ENCODE data around the gene CCDC146.

CCDC146 gene

DNA sequence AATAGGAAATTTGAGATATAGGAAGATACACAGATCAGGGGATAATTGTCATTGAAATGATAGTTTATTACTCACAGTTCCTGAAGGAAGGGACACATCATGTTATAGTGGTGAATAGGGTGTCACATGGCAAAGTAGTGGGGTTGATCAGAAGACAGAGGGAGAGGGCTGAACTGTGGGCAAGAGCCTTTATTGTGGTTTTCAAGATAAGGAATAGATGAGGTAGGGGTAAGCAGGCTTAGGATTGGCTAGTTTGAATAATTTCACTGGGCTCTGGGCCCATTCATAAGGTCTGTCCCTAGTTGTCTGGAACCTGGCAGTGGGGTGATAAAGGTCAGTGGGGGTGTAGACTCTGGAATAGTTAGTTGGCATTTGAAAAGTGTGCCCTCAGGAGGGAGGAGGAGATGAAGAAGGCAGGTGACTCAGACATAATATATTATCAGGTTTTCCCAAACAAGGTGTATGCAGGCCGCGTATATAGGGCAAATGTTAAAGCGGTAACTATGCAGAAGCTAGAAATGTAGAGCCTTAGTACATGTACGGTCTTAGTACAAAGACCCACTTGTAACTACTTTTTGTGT, 58.7 kb downstream of the CCDC146 start:
- in situ Hi-C loops (cut with MboI; ENCODE audit: low sequenced_read_pairs, unreplicated experiment), result no loop called here
- TF ChIP-seq, protein P1, sequence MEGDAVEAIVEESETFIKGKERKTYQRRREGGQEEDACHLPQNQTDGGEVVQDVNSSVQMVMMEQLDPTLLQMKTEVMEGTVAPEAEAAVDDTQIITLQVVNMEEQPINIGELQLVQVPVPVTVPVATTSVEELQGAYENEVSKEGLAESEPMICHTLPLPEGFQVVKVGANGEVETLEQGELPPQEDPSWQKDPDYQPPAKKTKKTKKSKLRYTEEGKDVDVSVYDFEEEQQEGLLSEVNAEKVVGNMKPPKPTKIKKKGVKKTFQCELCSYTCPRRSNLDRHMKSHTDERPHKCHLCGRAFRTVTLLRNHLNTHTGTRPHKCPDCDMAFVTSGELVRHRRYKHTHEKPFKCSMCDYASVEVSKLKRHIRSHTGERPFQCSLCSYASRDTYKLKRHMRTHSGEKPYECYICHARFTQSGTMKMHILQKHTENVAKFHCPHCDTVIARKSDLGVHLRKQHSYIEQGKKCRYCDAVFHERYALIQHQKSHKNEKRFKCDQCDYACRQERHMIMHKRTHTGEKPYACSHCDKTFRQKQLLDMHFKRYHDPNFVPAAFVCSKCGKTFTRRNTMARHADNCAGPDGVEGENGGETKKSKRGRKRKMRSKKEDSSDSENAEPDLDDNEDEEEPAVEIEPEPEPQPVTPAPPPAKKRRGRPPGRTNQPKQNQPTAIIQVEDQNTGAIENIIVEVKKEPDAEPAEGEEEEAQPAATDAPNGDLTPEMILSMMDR (IDR thresholded peaks at IDR 0.05; ENCODE audit: borderline replicate concordance, control extremely low read depth, extremely low read depth, insufficient read depth, missing control alignments), result no peak

DNA sequence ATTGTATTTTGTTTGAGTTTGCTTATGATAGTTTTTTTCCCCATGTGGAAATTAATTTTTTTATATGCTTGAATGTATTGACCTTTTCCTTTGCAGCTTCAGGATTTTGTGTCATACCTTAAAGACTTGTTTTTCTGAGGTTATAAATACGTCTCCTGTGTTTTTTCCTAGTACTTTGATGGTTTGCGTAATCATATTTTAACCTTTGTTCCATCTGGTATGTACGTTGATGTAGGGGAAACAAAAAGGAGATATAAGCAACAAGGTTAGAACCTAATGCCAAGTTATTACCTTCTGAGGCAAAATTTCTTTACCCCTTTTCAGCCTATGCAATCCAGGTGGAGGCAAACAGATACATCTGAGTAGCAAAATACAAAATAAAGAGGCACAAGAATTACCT, 59.3 kb downstream of the CCDC146 start:
- TF ChIP-seq, protein P1 (IDR thresholded peaks at IDR 0.05; ENCODE audit: borderline replicate concordance, control extremely low read depth, extremely low read depth, insufficient read depth, missing control alignments), result no peak
- DNase-seq (ENCODE audit: low spot score), result no peak

More for the DNA sequence above, 58.7 kb downstream of the CCDC146 start:
- DNase-seq (ENCODE audit: low spot score), result no peak

DNA sequence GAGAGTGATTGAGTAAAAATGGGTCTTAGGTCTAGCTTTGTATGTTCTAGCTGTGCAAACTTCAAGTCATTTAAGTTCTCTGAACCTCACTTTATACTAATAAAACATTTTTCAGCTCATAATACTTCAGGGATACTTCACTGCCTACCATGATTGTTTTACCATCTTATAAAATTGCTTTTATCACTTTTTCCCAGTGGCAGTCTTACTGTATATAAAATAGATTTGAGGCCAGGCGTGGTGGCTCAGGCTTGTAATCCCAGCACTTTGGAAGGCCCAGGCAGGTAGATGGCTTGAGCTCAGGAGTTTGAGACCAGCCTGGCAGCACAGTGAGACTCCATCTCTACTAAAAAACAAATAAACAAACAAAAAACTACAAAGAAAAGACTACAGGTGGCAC, 59.8 kb downstream of the CCDC146 start:
- DNase-seq (ENCODE audit: low spot score), result no peak
- in situ Hi-C loops (cut with MboI; ENCODE audit: low sequenced_read_pairs, unreplicated experiment), result no loop called here
- TF ChIP-seq, protein P1 (IDR thresholded peaks at IDR 0.05; ENCODE audit: borderline replicate concordance, control extremely low read depth, extremely low read depth, insufficient read depth, missing control alignments), result no peak

More for the DNA sequence above, 59.3 kb downstream of the CCDC146 start:
- in situ Hi-C loops (cut with MboI; ENCODE audit: low sequenced_read_pairs, unreplicated experiment), result no loop called here

DNA sequence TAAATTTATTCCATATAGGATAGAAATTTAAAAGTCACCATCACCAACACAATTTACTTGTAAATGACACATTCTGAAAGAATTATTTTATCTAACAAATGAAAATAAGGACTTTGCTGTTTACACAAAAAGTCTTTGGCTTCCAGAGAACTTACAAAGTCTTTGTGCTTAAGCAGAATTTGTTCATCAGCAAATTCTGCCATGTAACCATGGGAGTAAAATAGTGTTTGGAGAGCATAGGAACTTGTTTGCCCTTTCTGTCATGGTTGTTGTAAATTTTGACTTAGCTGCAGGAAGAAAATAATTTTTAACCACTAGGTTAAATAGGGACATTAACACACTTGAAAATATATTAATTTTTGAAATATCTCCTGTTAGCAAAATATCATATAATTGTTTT, 62.0 kb downstream of the CCDC146 start:
- no peak for DNase-seq (ENCODE audit: low spot score)
- in situ Hi-C loops (cut with MboI; ENCODE audit: low sequenced_read_pairs, unreplicated experiment), result no loop called here
- TF ChIP-seq, protein P1 (IDR thresholded peaks at IDR 0.05; ENCODE audit: borderline replicate concordance, control extremely low read depth, extremely low read depth, insufficient read depth, missing control alignments), result no peak

DNA sequence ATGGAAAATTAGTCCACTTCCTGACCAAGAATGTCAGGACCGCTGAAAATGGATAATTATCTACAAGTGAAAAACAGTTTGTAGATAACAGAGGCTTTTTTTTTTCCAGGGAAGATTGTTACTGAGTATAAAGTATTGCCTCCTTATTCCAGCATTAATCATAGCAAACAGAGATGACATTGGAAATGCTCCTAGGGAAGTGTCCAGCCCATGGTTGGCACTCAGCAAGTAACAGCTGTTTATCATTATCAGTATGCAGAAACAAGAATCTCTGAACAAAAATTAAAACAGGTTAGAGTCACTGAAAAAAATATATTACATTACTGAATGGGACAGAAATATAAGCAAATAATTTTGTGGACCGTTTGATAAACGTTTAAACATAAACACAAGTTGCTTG, 62.6 kb downstream of the CCDC146 start:
- TF ChIP-seq, protein P1 (IDR thresholded peaks at IDR 0.05; ENCODE audit: borderline replicate concordance, control extremely low read depth, extremely low read depth, insufficient read depth, missing control alignments), result no peak
- DNase-seq (ENCODE audit: low spot score), result no peak
- in situ Hi-C loops (cut with MboI; ENCODE audit: low sequenced_read_pairs, unreplicated experiment), result no loop called here

DNA sequence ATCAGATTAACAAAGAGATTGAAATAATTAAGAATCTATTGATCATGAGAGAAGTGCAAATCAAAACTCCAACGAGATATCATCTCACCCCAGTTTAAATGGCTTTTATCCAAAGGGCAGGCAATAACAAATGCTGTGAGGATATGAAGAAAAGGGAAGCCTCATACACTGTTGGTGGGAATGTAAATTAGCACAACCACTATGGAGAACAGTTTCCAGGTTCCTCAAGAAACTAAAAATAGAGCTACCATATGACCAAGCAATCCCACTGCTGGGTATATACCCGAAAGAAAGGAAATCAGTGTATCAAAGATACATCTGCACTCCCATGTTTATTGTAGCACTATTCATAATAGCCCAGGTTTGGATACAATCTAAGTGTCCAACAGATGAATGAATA, 63.5 kb downstream of the CCDC146 start:
- no peak for DNase-seq (ENCODE audit: low spot score)
- in situ Hi-C loops (cut with MboI; ENCODE audit: low sequenced_read_pairs, unreplicated experiment), result no loop called here
- TF ChIP-seq, protein P1 (IDR thresholded peaks at IDR 0.05; ENCODE audit: borderline replicate concordance, control extremely low read depth, extremely low read depth, insufficient read depth, missing control alignments), result no peak

All from GM13976 (cell line).